Erythroblast (primary cell): ENCODE measurements around the gene PKN1.

Source experiments
- GATA1 ChIP-seq: IDR thresholded peaks from 2 replicates; pipeline ENCODE4 v1.6.1; 2011; ENCODE audit warnings: low read depth, mild to moderate bottlenecking, control low read depth, low read length, moderate library complexity
- POLR2A ChIP-seq: IDR thresholded peaks from 2 replicates; pipeline ENCODE4 v1.6.1; 2011; ENCODE audit warnings: mild to moderate bottlenecking, low read length

- TF ChIP-seq POLR2A (no peak), GATA1 (no peak)
These were observed 63.7 kb downstream of the PKN1 start for GRCh38 chr19:14496834-14497227.
